SIG-M5 treated with dmso at 0.1 percent for 504 hours (cell line): Measurements from ENCODE around the gene CYB5R3.
"Not testable (repeated sequence)": the region's sequence is repeated elsewhere in the genome, so short reads cannot be mapped to it uniquely, and the experiment has no call there.

Experiments
- DNase-seq: peaks from one replicate; lab custom pipeline; 2025; ENCODE audit not compliant: unreplicated experiment; lab: John Stamatoyannopoulos, UW

CYB5R3 gene

DNA sequence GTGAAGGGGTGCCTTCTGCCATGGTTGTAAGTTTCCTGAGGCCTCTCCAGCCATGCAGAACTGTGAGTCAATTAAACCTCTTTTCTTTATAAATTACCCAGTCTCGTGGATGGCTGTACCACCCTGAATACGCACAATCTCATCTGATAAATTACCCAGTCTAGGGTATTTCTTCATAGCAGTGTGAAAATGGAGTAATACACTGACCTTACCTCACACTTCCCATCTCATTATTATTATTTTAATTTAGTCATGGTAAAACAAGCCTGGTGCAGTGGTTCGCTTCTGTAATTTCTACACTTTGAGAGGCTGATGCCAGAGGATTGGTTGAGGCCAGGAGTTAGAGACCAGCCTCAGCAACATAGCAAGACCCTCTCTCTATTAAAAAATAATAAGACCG is 30.5 kb upstream of the CYB5R3 start:
- no peak for DNase-seq

- DNase-seq: no peak
Observed at GRCh38 chr22:42678894-42679293, 29.7 kb upstream of the CYB5R3 start.

DNA sequence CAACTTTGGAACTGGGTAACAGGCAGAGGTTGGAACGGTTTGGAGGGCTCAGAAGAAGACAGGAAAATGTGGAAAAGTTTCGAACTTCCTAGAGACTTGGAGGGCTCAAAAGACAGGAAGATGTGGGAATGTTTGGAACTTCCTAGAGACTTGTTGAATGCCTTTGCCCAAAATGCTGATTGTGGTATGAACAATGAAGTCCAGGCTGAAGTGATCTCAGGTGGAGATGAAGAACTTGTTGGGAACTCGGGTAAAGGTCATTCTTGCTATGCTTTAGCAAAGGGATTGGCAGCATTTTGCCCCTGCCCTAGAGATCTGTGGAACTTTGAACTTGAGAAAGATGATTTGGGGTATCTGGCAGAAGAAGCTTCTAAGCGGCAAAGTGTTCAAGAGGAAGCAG is 28.7 kb upstream of the CYB5R3 start:
- DNase-seq: not testable (repeated sequence)

DNA sequence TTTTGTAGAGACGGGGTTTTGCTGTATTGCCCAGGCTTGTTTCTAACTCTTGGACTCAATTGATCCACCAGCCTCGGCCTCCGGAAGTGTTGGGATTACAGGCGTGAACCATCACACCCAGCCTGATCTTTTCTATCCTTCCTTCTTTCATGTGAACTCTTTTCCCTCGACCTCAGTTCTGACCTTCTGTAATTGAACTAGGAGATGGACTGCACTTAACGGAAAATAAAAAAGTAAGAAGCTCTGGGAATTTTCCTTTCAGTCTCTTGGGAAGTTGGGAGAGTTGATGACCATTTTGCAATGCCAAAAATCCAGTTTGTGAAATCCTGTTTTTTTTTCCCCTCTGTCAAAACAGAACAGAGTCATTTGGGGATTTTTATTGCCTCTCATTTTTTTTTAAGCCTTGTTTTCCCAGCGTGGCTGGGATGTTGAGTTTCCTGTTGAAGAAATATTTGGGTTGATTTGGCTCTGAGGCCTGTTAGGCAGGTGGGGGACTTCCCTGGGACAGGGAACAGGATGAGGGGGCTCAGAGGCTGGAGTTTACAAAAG is 26.9 kb upstream of the CYB5R3 start:
- DNase-seq: no peak

- no peak for DNase-seq
Observed at GRCh38 chr22:42673898-42674401, 24.8 kb upstream of the CYB5R3 start.

GRCh38 chr22:42673071-42673470 is 23.9 kb upstream of the CYB5R3 start:
- not testable (repeated sequence) for DNase-seq

DNA sequence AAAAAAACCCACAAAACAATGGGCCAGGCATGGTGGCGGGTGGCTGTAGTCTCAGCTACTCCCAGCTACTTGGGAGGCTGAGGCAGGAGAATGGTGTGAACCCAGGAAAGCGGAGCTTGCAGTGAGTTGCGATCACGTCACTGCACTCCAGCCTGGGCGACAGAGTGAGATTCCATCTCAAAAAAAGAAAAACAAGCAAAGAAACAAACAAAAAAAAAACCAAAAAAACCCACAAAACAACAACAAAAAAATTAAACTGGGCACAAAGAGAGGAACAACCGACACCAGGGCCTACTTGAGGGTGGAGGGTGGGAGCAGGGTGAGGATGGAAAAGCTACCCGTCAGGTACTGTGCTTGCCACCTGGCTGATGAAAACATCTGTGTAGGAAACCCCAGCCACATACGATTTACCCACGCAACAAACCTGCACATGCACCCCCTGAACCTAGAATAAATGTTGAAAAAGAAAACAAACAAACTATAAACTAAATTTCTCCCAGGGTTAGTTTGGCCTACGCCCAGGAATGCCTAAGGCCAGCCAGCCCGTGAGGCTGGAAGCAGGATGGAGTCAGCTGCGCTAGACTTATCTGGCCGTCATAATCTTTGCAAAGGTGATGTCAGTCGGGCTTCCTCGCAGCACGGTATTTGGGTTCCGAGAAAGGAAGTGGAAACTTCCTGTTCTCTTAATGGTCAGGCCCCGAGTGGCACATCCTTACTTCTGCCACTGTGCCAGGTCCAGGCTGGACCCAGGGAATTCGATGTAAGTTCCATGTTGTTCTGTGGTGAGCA is 21.9 kb upstream of the CYB5R3 start:
- DNase-seq: no peak

DNA sequence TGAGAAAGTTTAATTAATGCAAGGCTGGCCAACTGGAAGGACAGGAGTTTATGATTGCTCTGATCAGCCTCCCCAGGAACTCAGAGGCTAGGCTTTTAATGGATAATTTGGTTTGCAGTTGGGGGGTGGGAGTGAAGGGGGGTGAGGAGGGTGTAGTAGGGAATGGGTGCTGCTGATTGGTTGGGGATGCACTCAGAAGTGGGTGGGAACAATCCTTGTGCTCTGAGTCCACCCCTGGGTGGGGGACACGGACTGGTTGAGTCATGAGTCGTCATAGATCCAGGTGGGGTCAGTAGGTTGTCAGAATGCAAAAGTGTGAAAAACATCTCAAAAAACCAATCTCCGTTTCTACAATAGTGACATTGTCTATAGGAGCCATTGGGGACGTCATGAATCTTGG is 20.9 kb upstream of the CYB5R3 start:
- no peak for DNase-seq

GRCh38 chr22:42666393-42666792 is 17.2 kb upstream of the CYB5R3 start:
- not testable (repeated sequence) for DNase-seq

DNA sequence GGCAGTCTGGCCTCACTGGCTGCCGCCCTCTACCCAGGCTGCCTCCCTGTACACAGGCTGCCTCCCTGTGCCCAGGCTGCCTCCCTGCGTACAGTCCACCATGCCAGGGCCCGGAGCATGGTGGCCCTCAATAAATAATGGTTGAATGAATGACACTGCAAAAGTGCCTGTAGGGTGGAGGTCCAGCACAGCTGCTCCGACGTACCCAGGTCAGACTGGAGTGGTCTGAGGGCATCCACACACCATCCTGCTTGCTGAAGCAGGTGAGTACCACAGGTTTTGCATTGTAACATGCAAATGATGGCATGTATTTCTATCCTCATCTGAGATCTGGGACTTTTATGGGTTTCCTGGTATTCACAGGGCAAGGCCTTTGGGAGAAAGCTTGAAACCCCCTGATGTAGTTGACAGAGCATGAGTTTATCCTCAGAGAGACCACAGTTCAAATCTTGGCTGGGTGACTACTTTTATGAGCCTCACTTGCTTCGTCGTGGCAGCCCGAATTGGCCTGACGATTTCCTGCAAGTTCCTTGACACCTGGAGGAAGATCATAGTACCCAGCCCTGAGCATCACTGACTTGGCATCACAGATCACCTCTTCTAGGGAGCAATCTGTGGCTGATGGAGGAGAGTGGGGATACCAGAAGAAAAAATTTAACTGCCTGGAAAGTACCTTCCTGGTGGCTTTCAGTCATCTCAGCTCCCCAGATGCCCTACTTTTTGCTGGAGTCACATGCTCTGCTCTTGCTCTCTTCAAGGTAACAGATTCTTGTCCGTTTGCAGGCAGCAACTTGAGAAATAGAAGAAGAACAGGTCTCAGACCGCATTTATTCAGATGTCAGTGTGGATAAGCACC is 16.0 kb upstream of the CYB5R3 start:
- no peak for DNase-seq

DNA sequence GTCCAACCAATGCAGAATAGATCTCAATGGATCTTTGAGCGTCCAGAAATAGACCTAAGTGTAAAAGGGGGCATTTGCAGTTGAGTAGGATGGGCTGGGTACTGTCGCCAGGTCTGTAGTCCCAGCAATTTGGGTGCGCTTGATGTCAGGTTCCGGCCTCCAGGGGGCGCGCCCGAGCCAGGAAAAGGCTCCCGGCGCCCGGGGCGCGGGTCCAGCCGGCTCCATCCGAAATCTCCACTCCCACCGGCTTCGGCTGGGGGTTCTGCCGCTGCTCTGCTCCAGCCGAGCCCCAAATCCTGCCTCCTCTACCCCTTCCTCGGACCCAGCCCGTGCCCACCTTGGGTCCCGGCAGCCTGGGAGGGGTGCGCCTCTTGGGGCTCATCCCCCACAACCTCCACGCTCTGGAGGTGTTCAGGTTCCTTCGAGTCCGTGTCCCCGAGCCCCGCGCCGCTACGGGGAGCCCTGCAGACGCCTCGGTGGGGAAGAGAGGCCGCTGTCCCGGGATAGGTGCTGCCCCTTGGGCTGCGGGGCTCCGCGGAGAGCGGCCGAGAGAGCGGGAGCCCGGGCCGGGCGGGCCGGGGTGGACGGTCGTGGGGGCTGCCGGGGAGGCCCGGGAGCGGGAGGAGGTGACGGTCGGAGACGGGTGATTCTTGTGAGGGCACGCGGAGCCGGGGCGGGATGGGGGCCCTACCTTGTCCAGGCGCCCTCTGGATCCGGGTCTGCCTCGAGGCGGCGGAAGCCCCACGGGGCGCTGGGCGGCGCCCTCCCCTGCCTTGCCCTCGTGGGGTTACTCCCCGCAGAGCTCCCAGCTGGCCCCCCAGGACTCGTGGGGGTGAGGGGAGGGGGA is 13.0 kb upstream of the CYB5R3 start:
- DNase-seq: peak; percentile 68

- no peak for DNase-seq
Observed at GRCh38 chr22:42656578-42656977, 7.4 kb upstream of the CYB5R3 start.

DNA sequence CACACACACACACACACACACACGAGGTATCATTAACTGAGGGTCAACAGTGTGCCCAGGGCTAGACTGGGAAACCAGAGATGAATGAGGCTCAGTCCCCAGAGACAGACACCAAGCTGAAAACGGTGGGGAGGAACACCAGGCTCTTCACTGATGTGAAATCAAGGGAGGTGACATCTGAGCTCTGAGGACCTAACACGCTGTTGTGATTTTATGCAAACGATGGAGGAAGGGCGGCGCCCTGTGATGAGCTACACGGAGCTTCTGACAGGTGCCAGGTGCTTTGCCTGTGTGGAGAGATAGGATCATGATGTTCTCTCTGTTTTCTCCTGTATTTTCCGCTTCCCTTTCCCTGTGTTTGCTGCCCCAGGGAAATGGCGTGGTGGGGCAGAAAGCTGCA is 6.5 kb upstream of the CYB5R3 start:
- no peak for DNase-seq

- DNase-seq: no peak
Observed at GRCh38 chr22:42654436-42655073, 5.4 kb upstream of the CYB5R3 start.

DNA sequence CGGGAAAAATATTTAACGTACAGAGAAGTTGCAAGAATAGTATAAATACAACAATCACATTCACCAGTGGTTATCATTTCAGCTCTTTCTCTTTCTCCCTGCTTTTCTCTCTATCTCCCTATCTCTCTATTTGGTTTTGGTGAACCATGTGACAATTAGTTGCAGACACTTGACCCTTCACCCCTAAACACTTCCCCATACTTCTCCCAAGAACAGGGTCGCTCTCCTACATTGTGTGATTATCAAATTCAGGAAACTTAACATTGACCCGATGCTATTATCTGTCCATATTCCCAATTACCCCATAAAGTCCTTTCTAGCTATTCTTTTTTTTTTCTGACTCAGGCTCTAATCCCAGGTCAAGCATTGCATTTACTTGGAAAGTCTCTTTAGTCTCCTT is 4.8 kb upstream of the CYB5R3 start:
- no peak for DNase-seq

GRCh38 chr22:42651134-42651533 is 1.9 kb upstream of the CYB5R3 start:
- DNase-seq: no peak

DNA sequence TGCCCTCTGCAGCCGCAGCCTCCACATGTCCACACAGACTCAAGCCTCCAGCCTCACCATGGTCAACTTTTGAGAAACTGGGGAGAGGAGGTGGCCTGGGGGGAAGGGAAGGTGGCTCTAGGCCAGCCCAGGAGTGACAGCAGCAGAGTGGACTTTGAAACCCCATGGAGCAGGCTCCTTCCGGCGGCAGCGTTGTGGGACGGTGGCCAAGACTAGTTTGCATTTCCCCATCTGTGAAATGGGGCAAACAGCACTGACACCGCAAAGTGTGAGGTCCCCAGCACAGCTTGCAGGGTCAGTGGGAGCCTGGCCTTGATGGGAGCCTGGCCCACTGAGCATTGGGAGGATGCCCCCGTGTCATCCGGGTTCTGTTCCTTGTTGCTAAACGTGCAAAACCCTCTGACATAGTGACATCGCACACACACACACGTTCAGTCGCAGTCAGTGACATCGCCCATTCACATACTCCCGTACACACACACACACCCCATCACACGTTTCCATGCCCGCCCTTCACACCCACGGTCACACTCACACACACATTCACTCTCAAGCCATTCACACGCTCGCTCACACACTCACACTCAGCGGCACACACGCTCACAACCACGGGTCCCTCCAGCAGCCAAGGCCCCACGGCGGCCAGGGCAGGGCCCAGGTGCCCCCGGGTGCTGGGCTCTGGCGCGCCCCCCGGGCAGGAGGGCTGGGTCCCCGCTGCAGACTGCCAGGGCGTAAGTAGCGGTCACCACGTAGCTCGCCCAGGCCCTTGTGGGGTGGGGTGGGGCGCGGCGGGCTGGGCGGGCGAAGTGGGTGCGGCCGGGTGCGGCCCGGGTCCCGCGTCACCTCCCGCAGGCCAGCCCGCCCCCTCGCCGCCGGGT is 585 bp downstream of the CYB5R3 start:
- DNase-seq: peak; percentile 18

- DNase-seq: no peak
Observed at GRCh38 chr22:42648017-42648367, 1.2 kb downstream of the CYB5R3 start.
